Suppressor macrophage treated with lipopolysaccharide for 1 hour (primary cell): ENCODE measurements around the gene GATAD2A.
"Not testable (repeated sequence)": the region's sequence is repeated elsewhere in the genome, so short reads cannot be mapped to it uniquely, and the experiment has no call there.

ENCODE experiments used
- DNase-seq, 3 donors: peaks; one replicate each; pipeline ENCODE4 v3.0.0-alpha.2; 2020 to 2022

Gene GATAD2A

DNA sequence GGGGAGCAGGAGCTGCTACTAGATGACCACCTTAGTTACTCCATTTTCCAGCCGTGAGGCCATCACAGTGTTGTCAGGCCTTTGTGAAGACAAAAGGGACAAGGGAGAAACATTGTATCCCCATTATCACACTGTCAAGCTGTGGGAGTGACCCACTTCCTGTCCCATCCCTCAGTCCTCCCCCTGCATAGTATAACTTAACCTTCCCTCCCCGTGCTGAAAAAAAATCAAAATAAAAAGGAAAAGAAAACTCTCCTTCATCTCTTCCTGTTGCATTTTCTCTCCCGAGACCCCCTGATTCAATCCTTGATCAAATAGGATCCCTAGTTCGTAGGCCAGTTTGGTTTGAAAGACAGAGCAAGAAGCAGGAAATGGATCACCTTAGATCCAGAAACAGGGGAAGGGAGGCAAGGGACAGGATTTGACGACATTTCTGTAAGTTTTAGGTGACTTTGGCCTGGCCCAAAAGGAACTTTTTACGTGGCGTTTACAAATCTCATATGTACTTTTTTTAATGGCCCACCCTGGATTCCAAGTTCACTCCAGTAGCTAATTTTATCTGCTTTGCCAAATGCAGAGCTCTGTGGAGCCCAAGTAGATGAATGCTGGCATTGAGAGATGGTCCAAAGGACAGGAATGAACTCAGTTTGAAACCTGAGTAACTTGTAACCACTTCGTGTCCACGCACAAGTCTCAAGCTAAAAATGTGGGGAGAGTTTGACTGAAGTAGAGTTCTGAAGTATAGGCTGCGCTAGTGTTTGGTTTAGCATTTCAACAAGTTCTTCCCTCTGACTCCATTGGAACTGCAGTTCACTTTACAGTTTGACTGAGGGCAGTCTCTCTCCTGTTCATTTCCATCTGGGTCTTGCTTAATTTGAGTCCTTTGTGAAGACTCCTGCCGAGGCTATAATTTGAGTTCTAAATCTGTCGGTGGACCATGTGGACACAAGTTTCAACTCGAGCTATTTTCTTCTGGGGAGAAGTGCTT, 16.6 kb upstream of the GATAD2A start:
- DNase-seq, result no peak

GRCh38 chr19:19389683-19390082, 15.8 kb upstream of the GATAD2A start:
- not testable (repeated sequence) for DNase-seq

DNA sequence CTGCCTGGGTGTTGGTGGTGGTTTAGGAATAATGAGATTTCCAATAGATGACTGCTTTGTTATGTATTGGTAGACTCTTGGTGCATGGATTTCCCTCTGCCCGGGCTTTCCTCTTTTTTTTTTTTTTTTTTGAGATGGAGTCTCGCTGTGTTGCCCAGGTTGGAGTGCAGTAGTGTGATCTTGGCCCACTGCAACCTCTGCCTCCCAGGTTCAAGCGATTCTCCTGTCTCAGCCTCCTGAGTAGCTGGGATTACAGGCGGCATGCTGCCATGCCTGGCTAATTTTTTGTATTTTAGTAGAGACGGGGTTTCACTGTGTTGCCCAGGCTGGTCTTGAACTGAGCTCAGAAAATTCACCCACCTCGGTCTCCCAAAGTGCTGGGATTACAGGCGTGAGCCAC, 11.1 kb upstream of the GATAD2A start:
- DNase-seq, result not testable (repeated sequence)

- no peak for DNase-seq
Observed at GRCh38 chr19:19399733-19400433, 5.6 kb upstream of the GATAD2A start.

DNA sequence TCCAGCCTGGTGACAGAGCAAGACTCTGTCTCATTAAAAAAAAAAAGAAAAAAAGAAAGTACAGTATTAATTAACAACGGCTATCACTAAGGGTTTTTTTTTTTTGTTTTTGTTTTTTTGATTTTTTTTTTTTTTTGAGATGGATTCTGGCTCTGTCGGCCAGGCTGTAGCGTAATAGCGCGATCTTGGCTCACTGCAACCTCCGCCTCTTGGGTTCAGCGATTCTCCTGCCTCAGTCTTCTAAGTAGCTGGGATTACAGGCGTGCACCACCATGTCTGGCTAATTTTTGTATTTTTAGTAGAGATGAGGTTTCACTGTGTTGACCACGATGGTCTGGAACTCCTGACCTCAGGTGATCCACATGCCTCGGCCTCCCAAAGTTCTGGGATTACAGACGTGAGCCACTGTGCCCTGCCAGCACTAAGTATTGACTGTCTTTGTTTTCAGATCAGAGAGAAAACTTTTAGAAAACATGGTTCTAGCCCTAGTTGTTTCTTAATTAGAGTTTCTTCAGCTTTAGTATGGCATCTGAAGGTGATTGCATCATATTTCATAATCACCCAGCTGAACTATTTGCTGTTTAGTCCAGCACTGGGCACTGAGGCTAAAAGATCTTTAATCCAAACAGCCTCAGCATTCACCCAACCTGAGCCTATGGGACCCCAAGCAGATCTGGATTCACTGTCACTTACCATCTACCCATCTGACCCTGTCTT, 2.7 kb upstream of the GATAD2A start:
- DNase-seq, result peak in 2 of 3 donors; percentile 31 to 41

- DNase-seq, result peak; percentile 78 to 85 (median 81)
Observed at GRCh38 chr19:19403373-19403901, 2.0 kb upstream of the GATAD2A start.

GRCh38 chr19:19405971-19406877, 749 bp downstream of the GATAD2A start:
- DNase-seq, result peak; percentile 52 to 86 (median 64)

DNA sequence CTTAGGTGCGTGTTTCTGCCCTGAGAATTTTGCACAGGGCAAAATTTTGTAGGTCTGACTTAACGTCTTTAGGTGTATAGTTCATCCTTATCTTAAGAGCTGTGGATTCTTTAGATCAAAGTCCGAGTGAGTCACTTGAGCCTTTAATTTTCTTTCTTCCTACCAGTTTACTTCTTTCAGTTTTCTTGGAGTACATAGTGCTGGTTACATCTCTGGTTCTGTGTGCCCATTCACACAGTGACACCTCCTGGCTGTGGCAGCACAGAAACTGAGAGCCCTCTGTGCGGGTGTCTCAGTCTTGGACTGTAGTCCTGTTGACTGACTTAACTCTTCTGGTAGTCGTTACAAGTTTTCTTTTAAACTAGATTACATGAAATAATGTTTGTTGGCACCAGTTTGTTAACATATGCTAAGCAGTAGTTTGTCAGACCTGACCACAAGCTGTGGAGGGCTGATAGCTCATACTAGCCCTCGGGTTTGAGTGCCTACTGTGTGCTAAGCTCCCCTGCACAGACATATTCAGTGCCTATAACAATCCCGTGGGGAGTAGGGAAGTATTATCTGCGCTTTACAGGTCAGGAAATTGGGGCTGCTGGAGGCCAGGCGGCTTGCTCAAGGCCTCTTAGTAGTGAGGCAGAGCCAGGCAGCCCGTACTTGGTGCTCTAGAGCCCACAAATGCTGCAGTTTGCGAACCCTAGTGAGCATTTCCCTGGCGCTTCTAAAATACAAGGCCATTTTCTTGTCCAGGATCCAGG, 1.6 kb downstream of the GATAD2A start:
- DNase-seq, result peak; percentile 64 to 72 (median 70)

- DNase-seq, result peak in 2 of 3 donors; percentile 33 to 54
Observed at GRCh38 chr19:19407633-19407930, 2.1 kb downstream of the GATAD2A start.

- peak; percentile 32 to 54 (median 41) for DNase-seq
Observed at GRCh38 chr19:19409205-19409604, 3.7 kb downstream of the GATAD2A start.

GRCh38 chr19:19409631-19410030, 4.2 kb downstream of the GATAD2A start:
- no peak for DNase-seq

- no peak for DNase-seq
Observed at GRCh38 chr19:19410553-19411550, 5.4 kb downstream of the GATAD2A start.

DNA sequence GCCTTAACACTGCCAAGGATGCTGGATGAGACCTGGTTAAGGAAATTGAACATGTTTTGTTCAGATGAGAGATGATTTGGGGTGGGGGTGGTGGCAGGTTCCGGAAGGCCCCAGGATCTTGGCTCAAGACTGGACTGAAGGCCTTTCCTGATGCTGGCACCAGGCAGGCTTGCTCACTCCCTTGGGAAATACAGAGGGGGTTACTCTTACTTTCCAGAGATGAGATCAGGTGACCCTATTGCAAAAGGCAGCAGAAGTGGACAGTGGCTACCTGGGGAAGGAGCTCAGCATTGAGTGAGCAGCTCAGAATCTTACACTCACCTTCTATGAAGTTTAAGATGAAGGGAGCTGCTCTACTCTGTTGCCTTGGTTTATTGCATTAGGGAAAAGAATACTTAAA, 10.8 kb downstream of the GATAD2A start:
- DNase-seq, result no peak

DNA sequence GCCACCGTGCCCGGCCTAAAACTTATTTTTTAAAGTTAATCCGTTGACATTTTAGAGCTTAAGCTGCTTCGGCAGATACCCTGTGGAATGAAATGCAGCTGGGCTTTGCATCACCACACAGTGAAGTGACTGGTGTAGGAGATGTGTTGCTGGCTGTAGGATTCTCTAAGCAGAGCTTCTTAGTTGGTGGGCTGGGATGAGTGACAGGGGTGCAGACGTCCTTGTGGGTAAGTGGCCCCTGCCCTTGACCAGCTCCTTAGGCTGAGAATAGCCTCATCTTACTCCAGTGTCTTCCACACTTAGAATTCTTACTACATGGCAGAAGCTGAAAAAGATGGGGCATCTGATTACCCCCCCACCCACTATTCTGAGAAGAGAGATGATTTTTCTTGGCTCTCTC, 11.6 kb downstream of the GATAD2A start:
- DNase-seq, result no peak

- DNase-seq, result no peak
Observed at GRCh38 chr19:19417628-19418245, 12.3 kb downstream of the GATAD2A start.

- DNase-seq, result no peak
Observed at GRCh38 chr19:19418555-19419260, 13.2 kb downstream of the GATAD2A start.

DNA sequence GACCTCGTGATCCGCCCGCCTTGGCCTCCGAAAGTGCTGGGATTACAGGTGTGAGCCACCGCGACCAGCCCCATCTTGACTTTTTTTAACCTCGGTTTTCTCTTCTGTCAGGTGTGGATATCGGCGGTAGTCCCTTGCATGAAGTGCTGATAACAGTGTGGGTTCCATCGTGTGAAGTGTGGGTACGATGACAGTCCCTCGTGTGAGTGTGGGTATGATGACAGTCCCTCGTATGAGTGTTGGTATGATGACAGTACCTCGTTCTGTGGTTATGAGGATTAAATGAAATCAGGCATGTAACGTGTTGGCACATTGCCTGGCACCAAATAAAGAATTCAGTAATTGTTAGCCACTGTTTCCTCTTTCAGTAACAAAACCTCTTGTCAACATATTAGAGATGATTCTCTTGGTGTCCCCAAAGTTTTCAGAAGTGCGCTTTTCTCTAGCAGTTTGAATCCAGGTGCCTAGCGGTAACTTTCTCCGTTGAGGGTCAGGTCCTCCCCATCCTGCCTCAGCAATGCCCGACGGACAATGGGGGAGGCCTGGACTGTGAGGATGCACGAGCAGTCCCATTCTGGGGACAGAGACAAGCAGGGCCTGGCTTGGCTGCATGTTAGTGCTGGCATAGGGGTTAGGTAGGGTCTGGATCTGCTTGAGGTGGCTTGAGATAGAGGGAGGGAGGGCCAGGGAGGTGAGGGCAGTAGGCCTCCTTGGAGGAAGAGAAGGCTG, 15.3 kb downstream of the GATAD2A start:
- DNase-seq, result peak; percentile 30 to 49 (median 42)

DNA sequence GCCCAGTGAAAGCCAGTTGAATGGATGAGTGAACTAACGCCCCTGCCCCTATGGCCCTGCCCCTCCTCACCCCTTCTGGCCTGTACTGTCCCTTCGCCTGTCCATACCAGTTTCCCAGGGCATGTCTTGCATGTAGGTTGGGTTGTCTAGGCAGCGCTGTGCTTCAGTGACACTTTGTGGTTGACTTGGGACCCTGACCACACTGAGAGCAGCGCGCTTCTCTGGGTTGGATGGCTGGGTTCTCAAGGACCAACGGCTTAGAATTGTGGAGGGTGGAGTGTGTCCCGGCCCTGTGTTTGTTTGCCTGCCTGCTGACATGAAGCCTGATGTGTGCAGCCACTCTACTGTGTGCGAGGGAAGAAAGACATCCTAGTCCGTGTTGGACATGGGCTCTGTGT, 15.8 kb downstream of the GATAD2A start:
- no peak for DNase-seq
